Karpas-422 (cell line): Measurements from ENCODE around the gene CLEC18C. TPM values are rescaled to one million over a fixed set of nuclear protein-coding genes. Genes with fewer than 3 reads are reported as not detected.
"Not testable (repeated sequence)": the region's sequence is repeated elsewhere in the genome, so short reads cannot be mapped to it uniquely, and the experiment has no call there.

ENCODE experiments used
- DNase-seq: peaks from one replicate; pipeline ENCODE4 v3.0.0-alpha.2; 2015
- H2AFZ ChIP-seq: fragments of 200-600 bp; sonication (generic); 2 replicates; pipeline ENCODE4 v1.6.1; 2014; ENCODE audit warnings: antibody characterized with exemption, low read length, mixed read lengths
- H3K27ac ChIP-seq: fragments of 200-600 bp; sonication (generic); 2 replicates; pipeline ENCODE4 v1.5.1; 2014; ENCODE audit warnings: mild to moderate bottlenecking, low read length, moderate library complexity
- H3K27me3 ChIP-seq: fragments of 200-600 bp; sonication (generic); 2 replicates; pipeline ENCODE4 v1.6.1; 2014; ENCODE audit warnings: low read length, mixed read lengths
- H3K36me3 ChIP-seq: fragments of 200-600 bp; sonication (generic); 2 replicates; pipeline ENCODE4 v1.6.1; 2014; ENCODE audit warnings: low read length, mixed read lengths; ENCODE audit not compliant: insufficient read depth
- H3K4me1 ChIP-seq: fragments of 200-600 bp; sonication (generic); 2 replicates; pipeline ENCODE4 v1.6.1; 2014; ENCODE audit warnings: mild to moderate bottlenecking, low read length, mixed read lengths
- H3K4me2 ChIP-seq: fragments of 200-600 bp; sonication (generic); 2 replicates; pipeline ENCODE4 v1.6.1; 2014; ENCODE audit warnings: low read length, low read depth, mild to moderate bottlenecking; ENCODE audit not compliant: poor library complexity, severe bottlenecking
- H3K4me3 ChIP-seq: fragments of 200-600 bp; sonication (generic); 2 replicates; pipeline ENCODE4 v1.5.1; 2014; ENCODE audit warnings: mild to moderate bottlenecking, antibody characterized with exemption, low read length, mixed read lengths
- H3K79me2 ChIP-seq: fragments of 200-600 bp; sonication (generic); 2 replicates; pipeline ENCODE4 v1.6.1; 2014; ENCODE audit warnings: mild to moderate bottlenecking, low read length, mixed read lengths
- H3K9ac ChIP-seq: fragments of 200-600 bp; sonication (generic); 2 replicates; pipeline ENCODE4 v1.6.0; 2014; ENCODE audit warnings: low read length
- H3K9me2 ChIP-seq: fragments of 200-600 bp; sonication (generic), shearing (Covaris generic); replicated peaks from 2 replicates; pipeline ENCODE4 v1.6.0; 2014; ENCODE audit warnings: mild to moderate bottlenecking, low read length, moderate library complexity; ENCODE audit not compliant: insufficient read depth
- H3K9me3 ChIP-seq: fragments of 300-700, 200-600 bp; sonication (generic); 2 replicates; pipeline ENCODE4 v1.6.1; 2014; ENCODE audit warnings: low read length, mixed read lengths
- H4K20me1 ChIP-seq: fragments of 200-600 bp; sonication (generic); 2 replicates; pipeline ENCODE4 v1.6.1; 2014; ENCODE audit warnings: mild to moderate bottlenecking, antibody characterized with exemption, low read length, low read depth; ENCODE audit not compliant: insufficient read depth
- total RNA-seq: library from RNA; depleted of rRNA; stranded (reverse); fragments of >200 nt; shearing (Covaris generic); gene quantifications from 2 replicates; pipeline ENCODE4 v1.2.3, GENCODE V29; 2014; ENCODE audit warnings: low replicate concordance

CLEC18C gene
- total RNA-seq, 1 experiment from 2014 or later, result 0.93 TPM

GRCh38 chr16:70143231-70143895 is 30.2 kb upstream of the CLEC18C start:
- not testable (repeated sequence) for H3K79me2 ChIP-seq, H3K27me3 ChIP-seq

DNA sequence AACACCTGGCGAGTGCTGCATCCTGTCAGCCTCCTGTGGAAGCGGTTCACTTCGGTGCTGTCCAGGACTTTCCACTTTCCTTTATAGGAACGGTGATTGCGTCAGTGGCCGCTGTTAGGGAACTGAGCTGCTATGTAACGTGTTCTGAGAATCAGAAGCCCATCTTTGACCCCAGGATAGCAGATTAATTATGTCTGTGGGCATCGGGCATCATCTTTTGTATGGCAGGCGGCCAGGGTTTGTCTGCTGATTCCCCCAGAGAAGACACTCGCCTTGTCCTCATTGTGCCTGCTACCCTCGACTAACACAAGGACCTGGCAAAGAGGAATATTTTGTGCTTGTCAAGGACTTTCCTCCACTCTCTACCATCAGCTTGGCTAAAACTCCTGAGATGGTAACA is 25.7 kb upstream of the CLEC18C start:
- peaks cover 14% of the 10 kb centered on the region for H3K36me3 ChIP-seq
- H3K27me3 ChIP-seq, H3K9ac ChIP-seq, H3K9me3 ChIP-seq, H4K20me1 ChIP-seq, H2AFZ ChIP-seq, H3K27ac ChIP-seq, DNase-seq, H3K9me2 ChIP-seq, H3K79me2 ChIP-seq, H3K4me3 ChIP-seq, H3K4me1 ChIP-seq, H3K4me2 ChIP-seq: not testable (repeated sequence)

More at GRCh38 chr16:70143231-70143895, 30.2 kb upstream of the CLEC18C start:
- H3K9me2 ChIP-seq, H3K36me3 ChIP-seq, H2AFZ ChIP-seq, H3K4me1 ChIP-seq, H3K4me3 ChIP-seq, H3K9ac ChIP-seq, DNase-seq, H3K4me2 ChIP-seq, H3K27ac ChIP-seq, H3K9me3 ChIP-seq, H4K20me1 ChIP-seq: not testable (repeated sequence)

GRCh38 chr16:70148453-70148852 is 25.1 kb upstream of the CLEC18C start:
- H4K20me1 ChIP-seq, H3K9ac ChIP-seq, H3K4me1 ChIP-seq, H3K9me2 ChIP-seq, DNase-seq, H3K27me3 ChIP-seq, H3K9me3 ChIP-seq, H3K4me3 ChIP-seq, H3K4me2 ChIP-seq, H3K79me2 ChIP-seq, H2AFZ ChIP-seq, H3K27ac ChIP-seq: not testable (repeated sequence)
- H3K36me3 ChIP-seq, result peaks cover 14% of the 10 kb centered on the region

DNA sequence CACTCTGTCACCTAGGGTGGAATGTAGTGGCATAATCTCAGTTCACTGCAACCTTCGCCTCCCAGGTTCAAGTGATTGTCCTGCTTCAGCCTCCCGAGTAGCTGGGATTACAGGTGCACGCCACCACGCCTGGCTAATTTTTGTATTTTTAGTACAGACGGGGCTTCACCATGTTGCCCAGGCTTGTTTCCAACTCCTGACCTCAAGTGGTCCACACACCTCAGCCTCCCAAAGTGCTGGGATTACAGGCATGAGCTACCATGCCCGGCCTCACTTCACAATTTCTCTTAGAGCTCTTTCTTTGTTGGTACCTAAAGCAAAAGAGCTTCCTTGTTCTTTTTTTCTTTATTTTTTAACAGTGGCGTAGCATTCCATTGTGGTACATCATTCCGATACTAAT is 24.3 kb upstream of the CLEC18C start:
- not testable (repeated sequence) for H3K4me1 ChIP-seq, H3K9ac ChIP-seq, H3K4me2 ChIP-seq, H3K9me3 ChIP-seq, H3K27me3 ChIP-seq, H4K20me1 ChIP-seq, H3K27ac ChIP-seq, DNase-seq, H3K4me3 ChIP-seq, H2AFZ ChIP-seq, H3K79me2 ChIP-seq, H3K9me2 ChIP-seq
- H3K36me3 ChIP-seq, result peaks cover 14% of the 10 kb centered on the region

DNA sequence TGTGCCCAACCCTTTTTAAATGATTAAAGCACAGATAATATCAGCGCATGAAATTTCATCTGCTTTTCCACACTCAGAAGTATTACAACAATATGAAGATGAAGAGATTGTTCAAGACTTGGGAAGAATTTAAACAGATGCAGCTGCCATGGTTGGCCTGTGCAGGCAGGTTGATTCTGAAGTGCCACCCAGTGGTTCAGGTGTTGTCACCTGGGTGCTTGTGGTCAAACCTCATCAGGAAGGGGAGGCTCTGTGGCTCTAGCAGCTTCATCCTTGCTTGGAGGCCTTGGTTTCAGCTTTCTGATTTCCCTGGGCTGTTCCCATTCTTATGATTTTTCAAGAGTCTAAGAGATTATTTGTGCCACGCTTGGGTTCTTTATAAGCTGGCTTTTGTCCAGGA is 22.2 kb upstream of the CLEC18C start:
- Histone ChIP-seq H3K27ac (no peak overlapping the region), H3K4me3 (no peak overlapping the region), H3K4me2 (no peak overlapping the region), H3K9me2 (no peaks in the 10 kb centered on the region), H2AFZ (no peak overlapping the region), H3K9ac (no peak overlapping the region), H3K4me1 (no peaks in the 10 kb centered on the region), H3K36me3 (peaks cover 17% of the 10 kb centered on the region), H3K27me3 (no peaks in the 10 kb centered on the region), H4K20me1 (no peaks in the 10 kb centered on the region), H3K9me3 (no peaks in the 10 kb centered on the region), H3K79me2 (no peaks in the 10 kb centered on the region)
- no peak for DNase-seq

DNA sequence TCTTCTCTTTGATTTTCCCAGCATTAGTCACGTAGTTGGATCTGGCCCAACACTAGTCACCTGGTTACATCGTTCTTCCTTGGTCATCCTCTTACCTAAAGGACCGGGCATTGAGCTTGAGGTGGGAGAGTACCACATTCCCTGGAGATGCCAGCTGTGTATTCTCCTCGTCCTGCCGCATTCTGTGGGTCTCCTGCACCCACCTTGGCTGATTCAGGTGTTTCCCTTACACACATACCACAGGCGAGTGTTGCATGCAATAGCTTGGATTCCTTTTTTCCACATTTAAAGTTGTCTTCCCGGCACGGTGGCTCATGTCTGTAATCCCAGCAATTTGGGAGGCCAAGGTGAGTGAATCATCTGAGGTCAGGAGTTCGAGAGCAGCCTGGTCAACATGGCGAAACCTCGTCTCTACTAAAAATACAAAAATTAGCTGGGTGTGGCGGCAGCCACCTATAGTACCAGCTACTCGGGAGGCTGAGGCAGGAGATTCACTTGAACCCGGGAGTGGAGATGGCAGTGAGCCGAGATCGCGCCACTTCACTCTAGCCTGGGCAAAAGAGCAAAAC is 21.6 kb upstream of the CLEC18C start:
- no peaks in the 10 kb centered on the region for H3K4me1 ChIP-seq
- DNase-seq, result no peak
- no peak overlapping the region for H3K4me3 ChIP-seq
- H3K79me2 ChIP-seq, result no peaks in the 10 kb centered on the region
- H3K9me2 ChIP-seq, result no peaks in the 10 kb centered on the region
- H3K9me3 ChIP-seq, result no peaks in the 10 kb centered on the region
- no peaks in the 10 kb centered on the region for H3K27me3 ChIP-seq
- no peaks in the 10 kb centered on the region for H4K20me1 ChIP-seq
- H3K4me2 ChIP-seq, result no peak overlapping the region
- no peak overlapping the region for H2AFZ ChIP-seq
- H3K27ac ChIP-seq, result no peak overlapping the region
- peaks cover 17% of the 10 kb centered on the region for H3K36me3 ChIP-seq
- no peak overlapping the region for H3K9ac ChIP-seq

DNA sequence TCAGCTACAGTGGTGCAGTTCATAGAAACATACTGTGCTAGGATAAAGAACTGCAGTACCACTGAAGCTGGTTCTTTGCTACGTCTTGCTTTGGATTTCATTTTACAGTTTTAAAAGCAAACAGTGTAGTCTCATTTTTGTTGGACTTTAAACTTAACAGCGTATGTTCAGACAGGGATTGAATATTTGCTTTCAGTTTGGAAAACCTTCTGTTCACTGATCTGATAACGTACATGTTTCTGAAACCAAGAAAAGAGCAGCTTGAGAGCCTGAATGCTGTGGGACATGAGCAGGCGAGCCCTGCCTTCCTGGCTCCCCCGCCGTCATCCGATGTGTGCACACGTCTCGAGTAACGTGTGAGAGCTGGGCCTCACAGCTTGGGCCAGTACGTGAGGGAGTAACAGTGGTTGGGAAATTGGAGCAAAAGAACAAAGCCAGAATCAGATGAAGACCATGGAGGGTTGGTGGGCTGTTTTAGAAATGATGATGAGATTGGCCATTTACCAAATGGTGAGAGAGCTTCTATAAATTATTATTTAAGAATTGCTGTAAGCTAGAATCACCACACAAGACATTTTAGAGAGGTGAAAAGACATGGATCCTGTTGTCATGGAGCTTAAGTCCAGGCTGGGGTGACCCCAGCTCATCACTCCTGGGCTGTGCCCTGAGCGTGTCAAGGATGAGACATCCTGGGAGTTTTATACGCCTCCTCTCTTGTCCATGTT is 20.8 kb upstream of the CLEC18C start:
- Histone ChIP-seq H4K20me1 (no peaks in the 10 kb centered on the region), H3K4me3 (no peak overlapping the region), H3K36me3 (peaks cover 19% of the 10 kb centered on the region), H3K4me1 (no peaks in the 10 kb centered on the region), H3K9me2 (no peaks in the 10 kb centered on the region), H2AFZ (no peak overlapping the region), H3K9me3 (no peaks in the 10 kb centered on the region), H3K27me3 (no peaks in the 10 kb centered on the region), H3K27ac (no peak overlapping the region), H3K4me2 (no peak overlapping the region), H3K9ac (no peak overlapping the region), H3K79me2 (no peaks in the 10 kb centered on the region)
- DNase-seq, result no peak

- H3K27me3 ChIP-seq, H3K4me3 ChIP-seq, H3K9me2 ChIP-seq, H3K4me2 ChIP-seq, H2AFZ ChIP-seq, H3K27ac ChIP-seq, H4K20me1 ChIP-seq, H3K4me1 ChIP-seq, H3K9me3 ChIP-seq, DNase-seq, H3K79me2 ChIP-seq, H3K9ac ChIP-seq: not testable (repeated sequence)
- peaks cover 30% of the 10 kb centered on the region for H3K36me3 ChIP-seq
These were observed 18.9 kb upstream of the CLEC18C start for GRCh38 chr16:70154736-70155135.
